ENCODE measurements around the gene GGCX.

Gene GGCX

GRCh38 chr2:85591563-85591962 is 30.3 kb upstream of the GGCX start:
- H3K4me2 ChIP-seq (ENCODE audit: low read depth, low read length, poor library complexity, severe bottlenecking), result no peak overlapping the region
- no peaks in the 10 kb centered on the region for H4K20me1 ChIP-seq (ENCODE audit: low read depth, low read length)
- TF ChIP-seq CTCF (IDR thresholded peaks at IDR 0.05; ENCODE audit: insufficient read depth, low read length, poor library complexity, severe bottlenecking) (no peak), EZH2phosphoT487 (conservative IDR thresholded peaks at IDR 0.05; ENCODE audit: low read length) (no peak)
- H3F3A ChIP-seq (ENCODE audit: insufficient read depth), result no peaks in the 10 kb centered on the region
- H3K27ac ChIP-seq (ENCODE audit: low read depth, low read length), result no peak overlapping the region
- H3K9ac ChIP-seq (ENCODE audit: low read length), result no peak overlapping the region
- no peaks in the 10 kb centered on the region for H3K9me2 ChIP-seq (replicated peaks; ENCODE audit: insufficient read depth, low read length)
- no peaks in the 10 kb centered on the region for H3K27me3 ChIP-seq (ENCODE audit: low read length)
- H2AFZ ChIP-seq (ENCODE audit: low read depth, low read length, severe bottlenecking), result no peak overlapping the region
- H3K9me3 ChIP-seq (ENCODE audit: insufficient read depth, low read length), result no peaks in the 10 kb centered on the region
- H3K4me3 ChIP-seq (ENCODE audit: insufficient read depth, low read length, poor library complexity, severe bottlenecking), result no peak overlapping the region
- H3K79me2 ChIP-seq (ENCODE audit: insufficient read depth, low read length), result peaks cover 9% of the 10 kb centered on the region
- H3K36me3 ChIP-seq (ENCODE audit: low read length), result no peaks in the 10 kb centered on the region

DNA sequence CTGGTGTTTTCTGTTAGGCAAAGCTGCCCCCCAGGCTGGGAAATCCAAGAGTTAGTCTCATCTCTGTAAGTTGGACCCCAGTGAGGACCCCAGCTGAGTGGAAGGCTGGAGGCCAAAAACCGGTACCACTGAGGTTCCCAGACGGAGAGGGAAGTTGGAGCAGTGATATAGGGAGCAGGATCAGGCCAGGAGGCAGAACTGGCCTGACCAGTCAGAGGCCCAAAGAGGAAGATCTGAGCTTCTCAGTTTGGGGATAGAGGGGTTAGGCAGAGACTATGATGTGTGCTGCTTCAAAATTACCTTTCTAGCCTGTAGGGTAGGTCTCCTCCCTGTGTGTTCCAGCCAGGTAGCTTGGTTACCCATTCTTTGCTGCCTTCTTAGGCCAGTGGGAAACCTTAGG is 29.7 kb upstream of the GGCX start:
- H4K20me1 ChIP-seq (ENCODE audit: low read depth, low read length), result no peaks in the 10 kb centered on the region
- H3K4me3 ChIP-seq (ENCODE audit: insufficient read depth, low read length, poor library complexity, severe bottlenecking), result no peak overlapping the region
- no peaks in the 10 kb centered on the region for H3K9me2 ChIP-seq (replicated peaks; ENCODE audit: insufficient read depth, low read length)
- peaks cover 3% of the 10 kb centered on the region; the same call in 1 of the 2 replicates for H3K79me2 ChIP-seq (ENCODE audit: insufficient read depth, low read length)
- no peaks in the 10 kb centered on the region for H3K36me3 ChIP-seq (ENCODE audit: low read length)
- no peak overlapping the region for H3K27ac ChIP-seq (ENCODE audit: low read depth, low read length)
- no peaks in the 10 kb centered on the region for H3K9me3 ChIP-seq (ENCODE audit: insufficient read depth, low read length)
- TF ChIP-seq EZH2phosphoT487 (conservative IDR thresholded peaks at IDR 0.05; ENCODE audit: low read length), result no peak
- no peak for TF ChIP-seq CTCF (IDR thresholded peaks at IDR 0.05; ENCODE audit: insufficient read depth, low read length, poor library complexity, severe bottlenecking)
- no peak overlapping the region for H2AFZ ChIP-seq (ENCODE audit: low read depth, low read length, severe bottlenecking)
- no peak overlapping the region for H3K4me2 ChIP-seq (ENCODE audit: low read depth, low read length, poor library complexity, severe bottlenecking)
- H3K9ac ChIP-seq (ENCODE audit: low read length), result no peak overlapping the region
- H3K27me3 ChIP-seq (ENCODE audit: low read length), result no peaks in the 10 kb centered on the region
- no peaks in the 10 kb centered on the region for H3F3A ChIP-seq (ENCODE audit: insufficient read depth)

DNA sequence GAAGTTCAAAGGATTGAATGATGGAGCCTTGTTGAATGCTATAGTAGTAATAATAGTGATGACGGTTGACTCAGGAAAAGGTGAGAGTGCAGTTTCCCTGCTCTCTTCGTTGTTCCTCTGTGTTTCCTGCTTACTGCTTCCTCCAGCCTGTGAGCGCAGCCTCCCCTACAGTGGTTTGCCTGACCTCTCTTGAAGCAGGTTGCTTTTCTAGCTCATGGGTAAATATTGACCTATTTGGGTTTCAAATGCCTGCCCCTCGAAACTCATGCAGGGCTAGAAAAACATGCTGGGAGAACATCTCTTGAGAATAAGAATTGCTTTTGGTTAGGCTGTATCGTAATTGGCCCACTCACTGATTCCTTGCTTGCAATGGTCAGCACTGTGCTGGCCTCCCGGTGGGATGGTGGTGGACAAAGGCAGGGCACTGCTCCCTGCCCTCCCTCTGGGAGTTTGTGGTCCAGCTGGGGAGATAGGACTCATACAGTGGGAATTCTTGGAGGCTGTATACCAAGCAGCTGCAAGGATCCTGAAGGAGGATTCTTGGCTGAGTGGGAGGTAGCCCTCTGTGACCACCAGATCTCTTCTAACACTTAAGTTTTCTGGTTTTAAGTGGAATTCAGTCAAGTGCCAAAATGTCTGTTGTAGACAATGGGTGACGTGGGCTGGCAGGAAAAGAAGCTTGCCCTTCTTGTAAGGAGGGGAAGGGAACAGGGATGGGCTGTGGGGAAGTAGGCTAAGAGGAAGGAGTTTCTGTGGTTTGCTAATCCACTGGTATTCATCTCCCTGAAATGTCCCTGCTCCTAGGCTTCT is 28.9 kb upstream of the GGCX start:
- no peak overlapping the region for H2AFZ ChIP-seq (ENCODE audit: low read depth, low read length, severe bottlenecking)
- H3K9me3 ChIP-seq (ENCODE audit: insufficient read depth, low read length), result no peaks in the 10 kb centered on the region
- no peak for TF ChIP-seq CTCF (IDR thresholded peaks at IDR 0.05; ENCODE audit: insufficient read depth, low read length, poor library complexity, severe bottlenecking)
- no peak for TF ChIP-seq EZH2phosphoT487 (conservative IDR thresholded peaks at IDR 0.05; ENCODE audit: low read length)
- H3K9ac ChIP-seq (ENCODE audit: low read length), result no peak overlapping the region
- no peaks in the 10 kb centered on the region for H3K79me2 ChIP-seq (ENCODE audit: insufficient read depth, low read length)
- H3K27me3 ChIP-seq (ENCODE audit: low read length), result no peaks in the 10 kb centered on the region
- no peaks in the 10 kb centered on the region for H3K9me2 ChIP-seq (replicated peaks; ENCODE audit: insufficient read depth, low read length)
- H3K4me2 ChIP-seq (ENCODE audit: low read depth, low read length, poor library complexity, severe bottlenecking), result no peak overlapping the region
- H3K4me3 ChIP-seq (ENCODE audit: insufficient read depth, low read length, poor library complexity, severe bottlenecking), result no peak overlapping the region
- no peak overlapping the region for H3K27ac ChIP-seq (ENCODE audit: low read depth, low read length)
- H3F3A ChIP-seq (ENCODE audit: insufficient read depth), result no peaks in the 10 kb centered on the region
- H3K36me3 ChIP-seq (ENCODE audit: low read length), result no peaks in the 10 kb centered on the region
- H4K20me1 ChIP-seq (ENCODE audit: low read depth, low read length), result no peaks in the 10 kb centered on the region

Measured in SU-DHL-6 (cell line).